GM12801 (cell line): ENCODE results near the gene EIF3K.

Experiments
- CTCF ChIP-seq: IDR thresholded peaks from one replicate; pipeline ENCODE4 v1.5.1; 2011; ENCODE audit warnings: control low read depth; ENCODE audit not compliant: insufficient read length; ENCODE audit errors: extremely low read depth

EIF3K gene

GRCh38 chr19:38614289-38614688, 4.7 kb upstream of the EIF3K start:
- no peak for TF ChIP-seq CTCF

GRCh38 chr19:38615007-38615581, 3.9 kb upstream of the EIF3K start:
- no peak for TF ChIP-seq CTCF

- TF ChIP-seq CTCF = no peak
Observed at GRCh38 chr19:38616265-38616664, 2.7 kb upstream of the EIF3K start.

GRCh38 chr19:38617283-38617763, 1.7 kb upstream of the EIF3K start:
- TF ChIP-seq CTCF = no peak

GRCh38 chr19:38617764-38618589, 1.0 kb upstream of the EIF3K start, which contains the start of gene MAP4K1:
TSS of gene MAP4K1 (minus strand) at chr19:38617953. CDS start at chr19:38617895, 58 bp downstream.
- no peak for TF ChIP-seq CTCF

- TF ChIP-seq CTCF = no peak
Observed at GRCh38 chr19:38619361-38620174, 580 bp downstream of the EIF3K start.

- no peak for TF ChIP-seq CTCF
Observed at GRCh38 chr19:38624822-38625221, 5.8 kb downstream of the EIF3K start.
